ENCODE results near the gene PBX1.

- TF ChIP-seq, protein P1, sequence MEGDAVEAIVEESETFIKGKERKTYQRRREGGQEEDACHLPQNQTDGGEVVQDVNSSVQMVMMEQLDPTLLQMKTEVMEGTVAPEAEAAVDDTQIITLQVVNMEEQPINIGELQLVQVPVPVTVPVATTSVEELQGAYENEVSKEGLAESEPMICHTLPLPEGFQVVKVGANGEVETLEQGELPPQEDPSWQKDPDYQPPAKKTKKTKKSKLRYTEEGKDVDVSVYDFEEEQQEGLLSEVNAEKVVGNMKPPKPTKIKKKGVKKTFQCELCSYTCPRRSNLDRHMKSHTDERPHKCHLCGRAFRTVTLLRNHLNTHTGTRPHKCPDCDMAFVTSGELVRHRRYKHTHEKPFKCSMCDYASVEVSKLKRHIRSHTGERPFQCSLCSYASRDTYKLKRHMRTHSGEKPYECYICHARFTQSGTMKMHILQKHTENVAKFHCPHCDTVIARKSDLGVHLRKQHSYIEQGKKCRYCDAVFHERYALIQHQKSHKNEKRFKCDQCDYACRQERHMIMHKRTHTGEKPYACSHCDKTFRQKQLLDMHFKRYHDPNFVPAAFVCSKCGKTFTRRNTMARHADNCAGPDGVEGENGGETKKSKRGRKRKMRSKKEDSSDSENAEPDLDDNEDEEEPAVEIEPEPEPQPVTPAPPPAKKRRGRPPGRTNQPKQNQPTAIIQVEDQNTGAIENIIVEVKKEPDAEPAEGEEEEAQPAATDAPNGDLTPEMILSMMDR (IDR thresholded peaks at IDR 0.05) = no peak
- TF ChIP-seq EP300 (IDR thresholded peaks at IDR 0.05) = no peak
Observed at GRCh38 chr1:164683235-164683634, 124.3 kb downstream of the PBX1 start.
